ENCODE results near the gene GPRC5A. TPM values are rescaled to one million over a fixed set of nuclear protein-coding genes. Genes with fewer than 3 reads are reported as not detected.

The GPRC5A gene
- total and polyA plus RNA-seq, 2 of the 13 experiments (the other 11 are each of a cell fraction or from before 2014, with no cell fraction given), result 0.27 to 3.0 TPM

DNA sequence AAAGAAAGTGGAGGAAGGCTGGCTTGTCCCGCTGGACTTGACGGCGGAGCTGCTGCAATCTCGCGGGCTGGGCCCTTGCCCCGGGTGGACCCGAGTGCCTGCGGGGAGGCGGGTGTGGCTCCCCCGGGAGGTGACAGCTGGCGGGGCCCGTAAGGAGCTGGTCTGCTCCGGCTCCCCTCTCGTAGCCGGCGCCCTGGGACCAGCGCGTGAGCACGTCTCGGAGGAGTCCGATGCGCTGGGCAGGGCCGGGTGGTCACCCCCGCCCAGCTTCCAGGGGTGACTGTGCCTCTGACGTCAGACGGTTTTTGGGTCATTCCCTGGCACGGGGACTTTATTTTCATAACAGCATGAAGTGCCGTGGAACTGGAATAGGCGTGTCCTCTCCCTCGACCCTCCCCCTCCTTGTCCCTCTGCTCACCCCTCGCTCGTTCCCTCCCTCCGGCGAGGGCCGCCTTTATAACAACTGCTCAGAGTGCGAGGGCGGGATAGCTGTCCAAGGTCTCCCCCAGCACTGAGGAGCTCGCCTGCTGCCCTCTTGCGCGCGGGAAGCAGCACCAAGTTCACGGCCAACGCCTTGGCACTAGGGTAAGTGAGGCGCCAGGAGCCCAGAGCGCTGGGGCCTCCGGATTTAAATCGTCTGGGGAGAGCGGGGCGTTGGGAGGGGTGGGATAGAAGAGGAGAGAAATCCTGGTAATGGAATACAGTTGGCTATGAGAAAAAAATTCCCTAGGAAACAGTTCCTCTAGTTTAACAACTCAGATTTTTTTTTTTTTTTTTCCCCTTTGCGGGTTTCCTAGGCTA lies at the start of gene GPRC5A (continued):
- TF ChIP-seq BCL6 (CRISPR knock-in tag; IDR thresholded peaks at IDR 0.05) (0 out of 2 replicates have a peak, but pooled peaks have one; percentile 3), ZNF460 (CRISPR knock-in tag; IDR thresholded peaks at IDR 0.05; ENCODE audit: borderline replicate concordance) (no peak), RBFOX2 (IDR thresholded peaks at IDR 0.05; ENCODE audit: low read depth, low read length) (0 out of 2 replicates have a peak, but pooled peaks have one; percentile 28), TOE1 (CRISPR knock-in tag; IDR thresholded peaks at IDR 0.05) (no peak), MATR3 (CRISPR knock-in tag; IDR thresholded peaks at IDR 0.05) (no peak), ARNTL (CRISPR knock-in tag; IDR thresholded peaks at IDR 0.05) (0 out of 2 replicates have a peak, but pooled peaks have one; percentile 21), ZBTB7B (CRISPR knock-in tag; IDR thresholded peaks at IDR 0.05) (no peak), BORCS8-MEF2B (CRISPR knock-in tag; IDR thresholded peaks at IDR 0.05) (no peak), JUNB (CRISPR knock-in tag; IDR thresholded peaks at IDR 0.05; ENCODE audit: borderline replicate concordance) (no peak), NFYC (CRISPR knock-in tag; IDR thresholded peaks at IDR 0.05) (no peak)
- TF ChIP-seq, protein P1, sequence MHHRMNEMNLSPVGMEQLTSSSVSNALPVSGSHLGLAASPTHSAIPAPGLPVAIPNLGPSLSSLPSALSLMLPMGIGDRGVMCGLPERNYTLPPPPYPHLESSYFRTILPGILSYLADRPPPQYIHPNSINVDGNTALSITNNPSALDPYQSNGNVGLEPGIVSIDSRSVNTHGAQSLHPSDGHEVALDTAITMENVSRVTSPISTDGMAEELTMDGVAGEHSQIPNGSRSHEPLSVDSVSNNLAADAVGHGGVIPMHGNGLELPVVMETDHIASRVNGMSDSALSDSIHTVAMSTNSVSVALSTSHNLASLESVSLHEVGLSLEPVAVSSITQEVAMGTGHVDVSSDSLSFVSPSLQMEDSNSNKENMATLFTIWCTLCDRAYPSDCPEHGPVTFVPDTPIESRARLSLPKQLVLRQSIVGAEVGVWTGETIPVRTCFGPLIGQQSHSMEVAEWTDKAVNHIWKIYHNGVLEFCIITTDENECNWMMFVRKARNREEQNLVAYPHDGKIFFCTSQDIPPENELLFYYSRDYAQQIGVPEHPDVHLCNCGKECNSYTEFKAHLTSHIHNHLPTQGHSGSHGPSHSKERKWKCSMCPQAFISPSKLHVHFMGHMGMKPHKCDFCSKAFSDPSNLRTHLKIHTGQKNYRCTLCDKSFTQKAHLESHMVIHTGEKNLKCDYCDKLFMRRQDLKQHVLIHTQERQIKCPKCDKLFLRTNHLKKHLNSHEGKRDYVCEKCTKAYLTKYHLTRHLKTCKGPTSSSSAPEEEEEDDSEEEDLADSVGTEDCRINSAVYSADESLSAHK (CRISPR knock-in tag; IDR thresholded peaks at IDR 0.05; ENCODE audit: borderline replicate concordance), result no peak
- TF ChIP-seq, protein P2, sequence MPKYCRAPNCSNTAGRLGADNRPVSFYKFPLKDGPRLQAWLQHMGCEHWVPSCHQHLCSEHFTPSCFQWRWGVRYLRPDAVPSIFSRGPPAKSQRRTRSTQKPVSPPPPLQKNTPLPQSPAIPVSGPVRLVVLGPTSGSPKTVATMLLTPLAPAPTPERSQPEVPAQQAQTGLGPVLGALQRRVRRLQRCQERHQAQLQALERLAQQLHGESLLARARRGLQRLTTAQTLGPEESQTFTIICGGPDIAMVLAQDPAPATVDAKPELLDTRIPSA (CRISPR knock-in tag; IDR thresholded peaks at IDR 0.05; ENCODE audit: borderline replicate concordance), result no peak
- TF ChIP-seq, protein P3, sequence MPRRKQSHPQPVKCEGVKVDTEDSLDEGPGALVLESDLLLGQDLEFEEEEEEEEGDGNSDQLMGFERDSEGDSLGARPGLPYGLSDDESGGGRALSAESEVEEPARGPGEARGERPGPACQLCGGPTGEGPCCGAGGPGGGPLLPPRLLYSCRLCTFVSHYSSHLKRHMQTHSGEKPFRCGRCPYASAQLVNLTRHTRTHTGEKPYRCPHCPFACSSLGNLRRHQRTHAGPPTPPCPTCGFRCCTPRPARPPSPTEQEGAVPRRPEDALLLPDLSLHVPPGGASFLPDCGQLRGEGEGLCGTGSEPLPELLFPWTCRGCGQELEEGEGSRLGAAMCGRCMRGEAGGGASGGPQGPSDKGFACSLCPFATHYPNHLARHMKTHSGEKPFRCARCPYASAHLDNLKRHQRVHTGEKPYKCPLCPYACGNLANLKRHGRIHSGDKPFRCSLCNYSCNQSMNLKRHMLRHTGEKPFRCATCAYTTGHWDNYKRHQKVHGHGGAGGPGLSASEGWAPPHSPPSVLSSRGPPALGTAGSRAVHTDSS (CRISPR knock-in tag; conservative IDR thresholded peaks at IDR 0.05), result no peak
- TF ChIP-seq, protein P4, sequence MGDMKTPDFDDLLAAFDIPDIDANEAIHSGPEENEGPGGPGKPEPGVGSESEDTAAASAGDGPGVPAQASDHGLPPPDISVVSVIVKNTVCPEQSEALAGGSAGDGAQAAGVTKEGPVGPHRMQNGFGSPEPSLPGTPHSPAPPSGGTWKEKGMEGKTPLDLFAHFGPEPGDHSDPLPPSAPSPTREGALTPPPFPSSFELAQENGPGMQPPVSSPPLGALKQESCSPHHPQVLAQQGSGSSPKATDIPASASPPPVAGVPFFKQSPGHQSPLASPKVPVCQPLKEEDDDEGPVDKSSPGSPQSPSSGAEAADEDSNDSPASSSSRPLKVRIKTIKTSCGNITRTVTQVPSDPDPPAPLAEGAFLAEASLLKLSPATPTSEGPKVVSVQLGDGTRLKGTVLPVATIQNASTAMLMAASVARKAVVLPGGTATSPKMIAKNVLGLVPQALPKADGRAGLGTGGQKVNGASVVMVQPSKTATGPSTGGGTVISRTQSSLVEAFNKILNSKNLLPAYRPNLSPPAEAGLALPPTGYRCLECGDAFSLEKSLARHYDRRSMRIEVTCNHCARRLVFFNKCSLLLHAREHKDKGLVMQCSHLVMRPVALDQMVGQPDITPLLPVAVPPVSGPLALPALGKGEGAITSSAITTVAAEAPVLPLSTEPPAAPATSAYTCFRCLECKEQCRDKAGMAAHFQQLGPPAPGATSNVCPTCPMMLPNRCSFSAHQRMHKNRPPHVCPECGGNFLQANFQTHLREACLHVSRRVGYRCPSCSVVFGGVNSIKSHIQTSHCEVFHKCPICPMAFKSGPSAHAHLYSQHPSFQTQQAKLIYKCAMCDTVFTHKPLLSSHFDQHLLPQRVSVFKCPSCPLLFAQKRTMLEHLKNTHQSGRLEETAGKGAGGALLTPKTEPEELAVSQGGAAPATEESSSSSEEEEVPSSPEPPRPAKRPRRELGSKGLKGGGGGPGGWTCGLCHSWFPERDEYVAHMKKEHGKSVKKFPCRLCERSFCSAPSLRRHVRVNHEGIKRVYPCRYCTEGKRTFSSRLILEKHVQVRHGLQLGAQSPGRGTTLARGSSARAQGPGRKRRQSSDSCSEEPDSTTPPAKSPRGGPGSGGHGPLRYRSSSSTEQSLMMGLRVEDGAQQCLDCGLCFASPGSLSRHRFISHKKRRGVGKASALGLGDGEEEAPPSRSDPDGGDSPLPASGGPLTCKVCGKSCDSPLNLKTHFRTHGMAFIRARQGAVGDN (CRISPR knock-in tag; IDR thresholded peaks at IDR 0.05), result peak; percentile 69
- TF ChIP-seq, protein P5, sequence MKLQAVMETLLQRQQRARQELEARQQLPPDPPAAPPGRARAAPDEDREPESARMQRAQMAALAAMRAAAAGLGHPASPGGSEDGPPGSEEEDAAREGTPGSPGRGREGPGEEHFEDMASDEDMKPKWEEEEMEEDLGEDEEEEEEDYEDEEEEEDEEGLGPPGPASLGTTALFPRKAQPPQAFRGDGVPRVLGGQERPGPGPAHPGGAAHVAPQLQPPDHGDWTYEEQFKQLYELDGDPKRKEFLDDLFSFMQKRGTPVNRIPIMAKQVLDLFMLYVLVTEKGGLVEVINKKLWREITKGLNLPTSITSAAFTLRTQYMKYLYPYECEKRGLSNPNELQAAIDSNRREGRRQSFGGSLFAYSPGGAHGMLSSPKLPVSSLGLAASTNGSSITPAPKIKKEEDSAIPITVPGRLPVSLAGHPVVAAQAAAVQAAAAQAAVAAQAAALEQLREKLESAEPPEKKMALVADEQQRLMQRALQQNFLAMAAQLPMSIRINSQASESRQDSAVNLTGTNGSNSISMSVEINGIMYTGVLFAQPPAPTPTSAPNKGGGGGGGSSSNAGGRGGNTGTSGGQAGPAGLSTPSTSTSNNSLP (IDR thresholded peaks at IDR 0.05; ENCODE audit: low read depth, low read length), result no peak
- TF ChIP-seq, protein P6, sequence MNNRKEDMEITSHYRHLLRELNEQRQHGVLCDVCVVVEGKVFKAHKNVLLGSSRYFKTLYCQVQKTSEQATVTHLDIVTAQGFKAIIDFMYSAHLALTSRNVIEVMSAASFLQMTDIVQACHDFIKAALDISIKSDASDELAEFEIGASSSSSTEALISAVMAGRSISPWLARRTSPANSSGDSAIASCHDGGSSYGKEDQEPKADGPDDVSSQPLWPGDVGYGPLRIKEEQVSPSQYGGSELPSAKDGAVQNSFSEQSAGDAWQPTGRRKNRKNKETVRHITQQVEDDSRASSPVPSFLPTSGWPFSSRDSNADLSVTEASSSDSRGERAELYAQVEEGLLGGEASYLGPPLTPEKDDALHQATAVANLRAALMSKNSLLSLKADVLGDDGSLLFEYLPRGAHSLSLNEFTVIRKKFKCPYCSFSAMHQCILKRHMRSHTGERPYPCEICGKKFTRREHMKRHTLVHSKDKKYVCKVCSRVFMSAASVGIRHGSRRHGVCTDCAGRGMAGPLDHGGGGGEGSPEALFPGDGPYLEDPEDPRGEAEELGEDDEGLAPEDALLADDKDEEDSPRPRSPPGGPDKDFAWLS (CRISPR knock-in tag; IDR thresholded peaks at IDR 0.05; ENCODE audit: borderline replicate concordance), result no peak
